SH-SY5Y (cell line): ENCODE measurements around the gene FUNDC2.

ENCODE experiments used
- GATA2 ChIP-seq: IDR thresholded peaks from 2 replicates; pipeline ENCODE4 v1.6.1; 2011; ENCODE audit warnings: mild to moderate bottlenecking, low read depth, low read length
- GATA3 ChIP-seq: IDR thresholded peaks from 2 replicates; pipeline ENCODE4 v1.6.1; 2011; ENCODE audit warnings: low read depth, mild to moderate bottlenecking, low read length, moderate library complexity

GRCh38 chrX:155031657-155032056 is 5.0 kb downstream of the FUNDC2 start:
- TF ChIP-seq GATA3 (no peak), GATA2 (no peak)
